GM19397 (cell line): ENCODE measurements around the gene HOXB8.

ENCODE experiments used
- ATAC-seq: cut with Tn5 transposase; IDR thresholded peaks from one replicate; pipeline ENCODE4 v1.9.1; 2021; ENCODE audit warnings: mild to moderate bottlenecking, moderate library complexity; ENCODE audit not compliant: unreplicated experiment

The HOXB8 gene

DNA sequence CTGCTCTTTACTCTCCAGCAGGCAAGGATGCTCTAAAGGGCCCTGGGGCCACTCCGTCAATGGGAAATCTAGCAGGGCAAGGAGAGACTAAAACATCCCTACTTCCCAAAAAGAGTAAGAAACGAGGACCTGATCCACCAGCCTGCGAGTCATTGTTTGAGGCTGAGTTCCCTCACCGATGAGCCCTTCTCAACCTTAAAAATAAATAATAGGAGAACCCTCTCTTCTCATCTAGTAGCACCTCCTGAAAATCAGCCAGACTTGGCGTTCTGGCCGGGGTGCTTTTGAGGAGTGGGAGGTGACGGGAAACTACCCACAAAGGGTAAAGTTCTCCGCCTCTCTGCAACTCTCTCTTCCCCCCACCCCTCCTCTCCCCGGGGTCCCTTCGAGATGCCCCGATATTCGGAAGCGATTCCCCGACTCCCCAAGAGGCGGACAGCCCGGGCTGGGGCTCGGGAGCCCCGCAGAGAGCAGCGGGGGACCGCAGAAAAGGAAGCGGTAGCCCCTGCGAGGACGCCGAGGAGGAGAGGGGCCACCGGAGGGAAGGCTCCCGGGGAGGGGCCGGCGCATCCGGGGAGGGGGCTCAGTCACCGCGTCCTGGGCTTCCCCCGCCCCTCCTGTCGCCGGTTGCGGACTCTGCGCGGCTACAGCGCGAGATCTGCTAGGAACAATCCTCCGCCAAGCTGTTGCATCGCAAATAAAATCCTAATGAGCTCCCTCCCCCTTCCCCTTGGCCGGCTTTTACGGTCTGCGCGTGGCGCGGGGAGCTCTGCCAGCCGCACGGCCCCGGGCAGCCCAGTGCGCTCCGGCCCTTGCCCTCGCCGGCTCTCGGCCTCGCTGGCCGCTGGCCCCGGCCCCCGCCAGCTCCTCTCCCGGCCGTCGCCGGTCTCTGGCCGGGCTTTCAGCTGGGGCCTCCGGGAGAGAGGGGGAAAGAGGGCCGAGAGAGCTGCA is 9.7 kb upstream of the HOXB8 start:
- ATAC-seq, result no peak

DNA sequence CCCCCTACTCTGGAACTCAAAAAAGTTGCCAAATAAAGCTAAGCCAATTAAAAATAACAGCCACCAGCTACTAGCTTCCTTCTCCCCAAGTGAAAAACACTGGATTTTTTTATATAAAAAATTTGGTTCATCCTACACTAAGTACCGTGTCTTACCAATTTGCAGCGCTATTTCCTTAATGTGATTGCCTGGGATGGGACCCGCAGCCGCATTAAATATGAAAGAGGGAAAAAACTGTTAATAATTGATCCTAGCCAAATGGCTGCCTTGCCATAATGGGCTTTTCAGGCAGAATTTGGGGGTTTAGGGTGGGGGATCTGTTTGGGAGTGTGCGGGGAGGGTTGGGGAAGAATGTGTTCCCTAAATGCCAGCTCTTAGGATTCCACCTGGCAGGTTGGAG is 9.0 kb upstream of the HOXB8 start:
- no peak for ATAC-seq

DNA sequence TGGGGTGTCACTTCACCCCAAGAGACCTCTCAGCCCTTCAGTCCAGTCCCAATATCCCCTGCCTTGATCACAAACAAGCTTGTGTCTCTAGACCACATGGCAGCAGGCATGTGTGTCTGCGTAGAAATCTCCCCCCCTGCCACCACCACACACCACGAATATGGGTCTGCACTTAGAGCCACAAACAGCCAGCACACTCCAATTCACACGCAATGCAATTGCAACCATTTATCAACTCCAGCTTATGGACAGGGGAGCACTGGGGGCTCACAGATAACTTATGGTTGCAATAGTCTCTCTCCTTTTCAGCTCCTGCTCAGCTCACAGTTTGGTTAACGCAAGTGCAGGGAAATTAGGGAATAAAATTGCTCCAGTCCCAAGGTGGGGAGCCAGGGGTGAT is 8.5 kb upstream of the HOXB8 start:
- no peak for ATAC-seq

DNA sequence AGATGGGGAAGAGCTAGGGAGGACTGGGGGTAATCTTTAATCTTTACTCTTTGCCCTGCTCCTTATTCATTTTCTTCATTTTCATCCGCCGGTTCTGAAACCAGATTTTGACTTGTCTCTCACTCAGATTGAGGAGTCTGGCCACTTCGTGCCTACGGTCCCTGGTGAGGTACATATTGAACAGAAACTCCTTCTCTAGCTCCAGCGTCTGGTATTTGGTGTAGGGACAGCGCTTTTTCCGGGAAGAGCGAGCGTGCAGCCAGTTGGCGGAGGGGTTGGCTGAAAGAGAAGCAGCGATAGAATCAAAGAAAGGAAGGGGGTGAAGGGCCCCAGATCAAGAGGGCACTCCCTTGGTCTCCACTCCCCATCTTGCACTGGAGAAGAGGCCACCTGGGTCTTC is 7.8 kb upstream of the HOXB8 start:
- ATAC-seq, result no peak

DNA sequence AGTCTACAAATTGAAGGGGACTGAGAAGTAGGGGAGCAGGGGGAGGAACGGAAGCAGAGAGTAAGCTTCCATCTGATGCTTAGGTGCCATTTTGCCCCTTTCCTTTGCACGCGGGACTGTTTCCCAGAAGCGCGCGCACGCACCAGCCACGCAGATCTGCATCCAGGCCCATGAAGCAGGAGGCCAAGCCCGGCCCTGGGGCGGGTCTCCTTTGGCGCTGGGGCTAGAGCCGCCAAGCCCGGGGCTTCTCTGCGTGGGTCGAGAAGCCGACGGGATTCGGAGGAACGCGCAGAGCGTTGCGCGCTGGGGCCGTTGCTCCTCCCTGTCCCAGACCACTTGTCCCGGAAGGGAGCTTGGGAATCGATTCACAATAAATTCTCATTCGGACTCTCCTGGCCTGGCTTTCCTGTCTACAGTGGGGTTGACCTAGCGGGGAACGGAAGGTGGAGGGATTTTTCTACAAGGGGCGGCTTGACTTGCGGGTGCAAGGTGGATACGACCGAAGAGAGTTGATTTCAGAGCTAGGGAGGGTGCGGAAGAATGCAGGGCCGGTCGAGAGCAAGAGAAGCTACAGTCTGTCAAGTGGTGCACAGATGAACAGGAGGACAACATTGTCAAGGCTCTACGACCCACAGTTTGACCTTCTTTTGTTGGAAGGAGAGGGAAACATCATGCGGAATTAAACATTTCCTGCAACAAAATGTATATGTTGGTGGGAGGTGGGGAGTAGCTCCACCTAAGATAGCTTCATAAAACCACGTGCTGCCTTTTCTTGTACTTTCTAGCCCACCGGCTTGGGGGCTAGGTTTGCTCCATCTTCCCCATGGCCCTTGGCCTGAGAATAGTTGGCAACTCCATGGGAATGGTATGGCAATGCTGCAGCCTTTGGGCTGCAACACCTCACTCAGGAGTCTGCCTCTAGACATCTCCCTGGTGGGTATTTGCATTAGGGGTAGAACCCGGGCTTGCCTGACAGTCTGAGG is 6.6 kb upstream of the HOXB8 start:
- ATAC-seq, result no peak

DNA sequence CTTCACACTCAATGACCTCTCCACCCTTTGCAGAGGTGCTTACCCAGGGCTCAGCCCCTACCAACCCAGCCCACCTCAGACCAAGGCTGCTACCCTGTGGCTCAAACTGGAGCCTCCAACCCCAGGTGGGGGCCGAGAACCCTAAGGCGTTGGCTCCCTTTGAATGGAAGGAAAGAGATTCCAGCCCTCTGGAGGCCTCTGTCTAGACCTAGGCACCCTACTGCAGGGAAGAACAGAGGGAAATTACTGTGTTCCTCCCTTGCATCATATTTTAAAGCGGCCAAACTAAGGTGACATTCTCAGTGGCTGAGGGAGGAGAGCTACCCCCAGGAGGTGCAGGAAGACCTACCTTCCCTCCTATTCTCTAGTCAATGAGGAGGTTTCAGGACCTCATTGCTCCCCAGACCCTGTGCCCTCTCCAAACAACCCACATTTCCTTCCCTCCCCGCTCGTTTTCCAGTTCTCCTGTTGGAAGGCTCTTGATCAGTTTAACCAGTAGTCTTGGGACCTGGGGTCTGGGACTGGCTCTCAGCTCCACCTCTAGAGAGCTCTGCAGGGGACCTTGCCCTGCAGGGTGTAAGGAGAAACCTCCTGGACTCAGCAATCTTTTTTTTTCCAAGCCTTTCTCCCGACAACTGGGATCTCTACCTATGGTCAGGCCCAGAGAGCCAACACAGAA is 5.5 kb upstream of the HOXB8 start:
- ATAC-seq, result no peak

DNA sequence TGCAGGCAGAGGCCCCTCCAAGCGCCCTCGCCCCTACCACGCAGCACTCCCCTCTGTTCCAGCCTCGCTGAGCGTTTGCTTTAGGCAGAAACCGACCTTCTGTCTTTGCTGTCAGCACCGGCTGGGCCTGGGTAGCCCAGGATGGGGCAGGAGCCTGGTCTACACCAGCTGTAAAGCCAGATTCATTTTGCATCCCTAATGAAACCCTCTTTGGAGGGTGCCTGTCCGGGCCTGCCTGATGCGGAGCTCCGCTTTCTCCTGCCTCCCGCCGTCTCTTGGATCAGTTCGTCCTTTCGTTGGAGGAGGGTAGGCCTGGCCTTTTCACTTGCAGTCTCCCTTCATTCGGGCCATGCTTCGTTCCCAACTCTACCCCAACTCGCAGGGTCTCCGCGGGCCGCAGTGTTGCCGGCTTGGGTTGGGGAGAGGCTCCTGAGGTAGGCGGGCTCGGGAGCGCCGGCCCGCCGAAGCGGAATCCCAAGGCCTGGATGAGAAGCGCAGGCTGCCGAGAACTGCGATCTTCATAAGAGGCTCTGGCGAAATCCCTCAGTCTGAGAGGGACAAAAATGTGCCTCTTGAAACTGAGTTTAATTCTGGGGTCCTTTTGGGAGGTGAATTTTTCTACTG is 4.8 kb upstream of the HOXB8 start:
- no peak for ATAC-seq

DNA sequence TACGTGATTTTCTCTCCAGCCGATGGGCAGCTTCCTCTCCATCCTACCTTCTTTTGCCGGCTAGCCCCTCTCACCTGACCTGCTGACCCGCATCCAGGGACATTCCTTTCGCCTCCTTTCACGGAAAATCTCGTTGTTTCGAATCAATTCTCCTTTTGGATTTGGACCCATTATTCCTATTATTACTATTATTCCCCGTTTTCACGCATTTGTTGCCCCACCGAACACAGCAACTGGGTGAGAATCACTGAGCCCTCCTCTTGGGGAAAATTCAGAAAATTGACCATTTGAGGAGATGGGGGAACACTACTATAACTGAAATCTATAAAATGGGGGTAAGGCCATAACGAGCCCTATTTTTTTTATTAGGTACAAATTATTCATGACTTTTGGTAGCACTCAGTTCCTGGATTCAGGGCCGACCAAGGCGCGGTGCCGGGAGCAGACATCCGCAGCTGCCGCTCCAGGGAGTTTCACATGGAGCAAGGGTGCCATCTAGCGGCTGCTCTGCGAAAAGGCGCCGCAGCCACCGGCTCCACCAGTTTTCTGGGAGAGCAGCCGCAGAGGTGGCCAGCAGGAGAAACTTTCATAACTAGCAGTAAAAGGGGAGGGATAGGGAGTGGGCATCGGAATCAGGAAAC is 3.3 kb upstream of the HOXB8 start:
- ATAC-seq, result no peak

DNA sequence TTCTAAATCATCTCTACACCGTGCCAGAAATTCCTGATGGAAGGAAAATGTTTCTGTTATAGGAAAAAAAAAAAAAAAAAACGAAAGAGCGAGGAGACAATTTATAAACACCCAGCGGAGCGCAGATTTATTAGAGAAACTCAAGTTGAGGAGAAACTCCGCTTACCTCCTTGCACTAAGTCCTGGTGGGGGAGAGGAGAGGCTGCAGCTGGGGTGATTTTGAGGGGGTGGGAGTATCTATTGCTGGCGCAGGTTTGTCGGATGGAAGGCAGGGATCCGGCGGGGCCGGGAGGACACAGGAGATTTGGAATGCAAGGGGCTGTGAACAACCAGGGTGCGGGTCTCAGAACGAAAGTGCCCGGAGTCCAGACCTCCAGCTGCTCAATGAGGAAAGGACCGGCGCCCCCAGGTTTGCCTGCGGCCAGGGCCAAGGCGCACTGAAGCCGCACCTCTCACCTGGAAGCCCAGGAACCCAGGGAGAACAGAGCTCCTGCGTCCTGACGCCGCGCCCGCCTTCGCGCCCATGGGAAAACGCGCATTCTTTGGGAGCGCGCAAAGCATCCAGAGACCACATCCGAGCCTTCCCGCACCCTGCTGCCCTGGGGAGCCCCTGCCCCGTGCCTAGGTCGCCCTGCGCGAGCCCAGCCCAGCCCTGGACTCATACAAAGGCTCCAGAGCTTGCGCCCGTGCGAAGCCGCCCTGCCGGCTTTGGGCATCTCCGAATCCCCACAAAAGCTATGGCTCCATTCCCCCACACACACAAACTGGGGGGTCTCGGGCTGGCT is 2.6 kb upstream of the HOXB8 start:
- no peak for ATAC-seq

DNA sequence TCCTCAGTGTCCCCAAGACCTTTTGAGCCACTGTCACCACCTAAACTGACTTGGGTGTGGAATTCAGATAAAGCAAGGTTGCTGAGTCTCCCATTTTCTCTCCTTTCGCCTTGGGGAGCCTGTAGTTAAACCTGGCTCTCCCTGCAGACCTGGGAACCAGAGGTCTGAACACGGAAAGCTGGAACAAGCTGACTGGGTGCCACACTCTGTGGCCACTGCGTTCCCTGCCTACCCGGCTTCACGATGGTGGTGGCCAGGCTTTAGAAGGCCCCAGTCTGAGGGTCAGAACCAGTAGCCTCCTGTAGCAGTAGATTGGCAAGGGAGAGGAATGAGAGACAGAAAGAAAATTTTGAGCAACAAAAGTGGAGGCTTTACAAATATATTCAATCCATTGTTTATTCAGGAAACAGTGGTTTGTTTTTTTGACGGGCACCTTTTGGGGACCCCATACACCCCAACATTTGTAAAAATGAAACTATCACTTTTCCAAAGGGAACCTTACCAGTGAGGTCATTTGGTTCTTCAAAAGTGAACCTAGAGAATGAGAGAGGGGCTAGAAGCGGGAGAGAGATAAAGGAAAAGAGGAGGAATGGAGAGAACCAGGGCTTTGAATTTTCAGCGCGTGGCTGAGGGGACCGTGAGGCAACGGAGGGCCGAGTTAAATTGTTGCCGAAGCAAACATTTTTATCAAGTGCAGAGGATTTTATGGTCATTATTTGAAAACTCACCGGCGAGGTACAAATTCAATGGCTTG is 1.8 kb upstream of the HOXB8 start:
- ATAC-seq, result no peak

DNA sequence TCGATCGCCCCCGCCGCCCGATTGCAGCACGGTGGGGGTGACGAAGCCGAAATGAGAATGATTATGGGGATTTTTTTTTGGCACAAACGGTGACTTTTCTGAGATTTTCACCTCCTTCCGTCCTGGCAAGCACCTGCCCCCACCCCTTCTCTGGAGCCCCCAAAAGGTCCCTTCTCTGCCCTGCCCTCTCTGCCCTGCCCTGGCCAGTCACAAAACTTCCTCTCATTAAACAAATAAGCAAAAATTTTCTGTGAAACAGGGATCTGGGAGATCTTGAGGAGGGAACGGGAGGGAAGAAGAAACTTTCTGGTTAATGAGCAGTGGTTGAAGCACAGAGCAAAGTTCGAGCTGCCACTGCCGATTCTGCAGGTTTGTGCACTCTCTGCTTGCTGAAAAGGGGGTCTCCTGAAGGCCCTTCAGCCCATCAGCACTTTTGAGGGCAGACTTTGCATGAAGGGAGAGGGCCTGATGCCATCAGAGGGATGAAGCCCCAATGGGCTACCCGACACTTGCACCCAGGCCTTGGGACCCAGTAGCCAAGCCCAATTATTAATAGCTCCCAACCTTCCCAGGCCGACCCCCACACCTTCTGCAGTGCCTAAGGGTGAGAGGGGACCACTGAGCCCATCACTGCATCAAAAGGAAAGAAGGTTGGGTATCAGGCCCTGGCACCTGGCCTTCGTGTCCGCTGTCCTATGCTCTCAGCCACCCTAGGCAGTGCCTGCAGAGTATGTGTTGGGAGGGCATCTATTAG is 1.0 kb upstream of the HOXB8 start:
- ATAC-seq, result no peak

DNA sequence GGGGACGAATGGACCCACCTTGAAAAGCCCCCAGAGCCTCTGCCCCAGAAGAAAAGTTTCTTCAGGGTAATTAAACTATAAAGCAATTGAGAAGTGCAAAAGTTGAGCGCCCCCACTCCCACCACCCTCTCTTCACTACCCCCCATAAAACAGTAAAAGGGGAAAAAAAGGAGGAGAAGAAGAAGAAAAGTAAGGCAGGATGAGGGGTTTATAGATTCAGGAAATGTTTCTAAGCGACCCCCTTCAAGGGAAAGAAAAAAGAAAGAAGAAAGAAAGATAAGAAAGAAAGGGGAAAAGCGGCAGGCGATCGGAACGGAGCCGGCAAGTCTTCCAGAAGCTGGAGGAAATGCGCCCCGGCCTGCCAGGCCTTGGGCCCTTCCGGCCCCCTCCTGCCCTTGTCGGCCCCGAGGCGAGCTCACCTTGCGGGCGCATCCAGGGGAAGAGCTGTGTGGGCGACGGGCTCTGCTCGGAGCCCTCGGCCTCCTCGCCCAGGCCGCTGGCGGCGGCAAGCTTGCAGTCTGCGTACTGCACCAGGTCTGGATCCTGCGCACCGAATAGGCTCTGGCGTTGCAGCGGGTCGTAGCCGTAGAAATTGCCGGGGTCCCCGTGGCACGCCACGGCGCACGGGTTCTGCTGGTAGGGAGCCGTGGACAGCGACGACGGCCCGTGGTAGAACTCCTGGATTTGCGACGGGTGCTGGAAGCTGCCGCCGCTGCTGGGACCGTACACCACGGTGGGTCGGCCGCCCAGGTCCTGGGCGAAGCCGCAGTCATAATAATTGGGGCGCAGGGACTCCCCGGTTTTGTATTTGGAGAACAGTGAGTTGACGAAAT is 1.0 kb downstream of the HOXB8 start:
- ATAC-seq, result no peak

DNA sequence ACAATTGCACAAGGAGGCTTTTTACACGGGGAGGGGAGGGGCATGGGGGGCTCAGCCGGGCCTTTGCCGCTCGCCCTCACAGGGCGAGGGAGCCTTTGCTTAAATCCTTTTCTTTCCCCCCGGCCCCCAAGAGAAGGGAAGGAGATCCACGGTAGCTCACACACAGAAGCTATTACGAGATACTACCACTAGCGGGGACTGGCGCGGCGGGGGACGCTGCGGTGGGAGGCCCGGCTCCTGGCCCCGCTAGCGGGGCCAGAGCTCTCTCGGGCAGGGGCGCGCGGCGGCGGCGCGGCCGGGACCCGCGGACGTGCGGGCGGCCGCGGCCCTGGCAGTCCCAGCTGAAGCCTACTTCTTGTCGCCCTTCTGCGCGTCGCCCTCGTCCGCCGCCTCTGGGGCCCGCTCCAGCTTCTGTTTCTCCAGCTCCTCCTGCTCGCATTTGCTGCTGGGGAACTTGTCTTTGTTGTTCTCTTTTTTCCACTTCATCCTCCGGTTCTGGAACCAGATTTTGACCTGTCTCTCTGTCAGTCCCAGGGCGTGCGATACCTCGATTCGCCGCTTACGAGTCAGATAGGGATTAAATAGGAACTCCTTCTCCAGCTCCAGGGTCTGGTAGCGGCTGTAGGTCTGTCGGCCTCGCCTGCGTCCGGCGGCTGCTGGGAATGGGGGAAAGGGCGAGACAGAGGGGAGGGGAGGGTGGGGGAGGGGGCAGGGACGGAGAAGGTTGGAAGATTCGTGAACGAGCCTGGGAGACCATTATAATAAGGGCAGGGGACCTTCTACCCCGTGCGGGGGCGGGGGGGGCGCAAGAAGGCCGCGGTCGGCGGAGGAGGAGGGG is 2.0 kb downstream of the HOXB8 start:
- ATAC-seq, result peak; percentile 45

DNA sequence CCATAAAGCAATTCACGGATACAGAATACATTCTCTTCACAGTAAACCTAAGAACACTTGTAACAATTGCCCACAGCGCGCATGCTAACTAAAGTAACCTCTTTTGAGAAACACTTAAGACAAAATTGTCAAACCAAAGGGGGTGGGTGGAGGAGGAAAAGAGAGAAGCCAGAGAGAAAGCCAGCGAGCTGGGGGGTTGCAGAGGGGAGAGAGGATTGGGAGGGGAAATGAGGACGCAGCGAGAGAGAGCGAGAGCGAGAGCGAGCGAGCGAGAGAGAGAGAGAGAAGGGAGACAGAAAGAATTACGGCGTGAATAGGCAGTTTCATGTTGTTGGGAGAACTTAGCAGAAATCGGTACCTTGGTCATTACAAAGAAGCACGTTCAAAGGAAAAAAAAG is 2.6 kb downstream of the HOXB8 start:
- ATAC-seq, result no peak

DNA sequence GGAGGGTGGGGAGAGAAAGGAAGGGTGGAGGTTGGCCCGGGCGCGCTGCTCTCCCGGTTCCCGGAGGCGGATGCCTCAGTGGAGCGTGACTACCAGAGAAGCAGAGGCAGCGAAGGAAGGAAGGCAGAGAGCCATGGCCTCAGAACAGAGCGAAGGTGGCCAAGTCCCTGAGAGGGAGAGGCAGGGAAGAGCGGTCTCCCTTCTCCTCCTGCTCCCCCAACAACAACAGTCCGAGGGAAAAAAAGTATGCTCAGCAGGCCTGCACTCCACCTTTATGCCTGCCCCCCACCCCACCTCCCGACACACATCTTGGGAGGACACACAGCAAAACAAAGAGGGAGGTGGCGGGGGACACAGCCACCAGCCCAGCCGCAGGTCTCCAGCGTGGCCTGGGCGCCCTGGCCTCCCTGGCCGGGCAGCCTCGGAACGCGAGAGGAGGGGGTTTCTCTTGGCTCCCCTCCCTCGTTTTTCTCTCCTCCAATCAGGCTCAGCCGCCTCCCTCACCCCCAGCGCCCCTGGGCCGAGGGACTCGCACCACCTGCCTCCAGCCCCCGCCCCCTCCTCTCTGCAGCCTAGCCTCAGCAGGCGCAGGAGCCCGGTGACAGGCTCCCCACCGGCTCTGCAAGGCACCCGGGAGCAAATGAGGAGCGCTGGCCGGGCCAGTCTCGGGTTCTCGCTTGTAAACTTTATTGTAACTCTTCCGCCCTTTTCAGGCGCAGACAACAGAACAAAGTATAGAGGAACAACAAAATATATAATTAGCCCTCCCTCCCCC is 3.2 kb downstream of the HOXB8 start:
- no peak for ATAC-seq
